PC-3 (cell line): Measurements from ENCODE around the gene TMEM208. TPM values are rescaled to one million over a fixed set of nuclear protein-coding genes. Genes with fewer than 3 reads are reported as not detected.

Source experiments
- ATAC-seq: fragments of 200-7000 bp; cut with Tn5 transposase; 2 replicates; pipeline ENCODE4 v1.9.1; 2020; ENCODE audit warnings: mild to moderate bottlenecking, moderate library complexity
- BruUV-seq: library from RNA; stranded (reverse); fragments of 400-500 nt; replicated peaks from 2 replicates; lab custom pipeline; 2021; lab: Mats Ljungman, UMichigan
- CTCF ChIA-PET: fragments of 300-600 bp; sonication (Branson Sonifier 250); formaldehyde crosslinking; loops from one replicate; lab custom pipeline; 2022; ENCODE audit warnings: antibody characterized with exemption; lab: Charles Lee
- POLR2A ChIA-PET: fragments of 300-600 bp; sonication (Branson Sonifier 250); formaldehyde crosslinking; loops from one replicate; lab custom pipeline; 2022; ENCODE audit warnings: antibody characterized with exemption; ENCODE audit not compliant: unreplicated experiment; lab: Charles Lee
- DNase-seq: peaks from one replicate; pipeline ENCODE4 v3.0.0-alpha.2; 2015
- H2AFZ ChIP-seq: fragments of 300-600 bp; sonication (generic); 2 replicates; pipeline ENCODE4 v1.6.0; 2016; ENCODE audit warnings: antibody characterized with exemption, low read length
- H3F3A ChIP-seq: fragments of 300-600 bp; sonication (generic); one replicate; pipeline ENCODE4 v1.6.0; 2017; ENCODE audit warnings: antibody characterized with exemption, low read length, control low read depth, mild to moderate bottlenecking; ENCODE audit not compliant: unreplicated experiment
- H3K27ac ChIP-seq: fragments of 300-600 bp; sonication (generic); 2 replicates; pipeline ENCODE4 v1.5.1; 2016; ENCODE audit warnings: mild to moderate bottlenecking, low read length
- H3K27me3 ChIP-seq: fragments of 300-600 bp; sonication (generic); 2 replicates; pipeline ENCODE4 v1.6.1; 2016; ENCODE audit warnings: low read length, mixed read lengths
- H3K36me3 ChIP-seq: fragments of 300-600 bp; sonication (generic); 2 replicates; pipeline ENCODE4 v1.6.1; 2016; ENCODE audit warnings: low read depth, mixed run types, low read length, mixed read lengths
- H3K4me1 ChIP-seq: fragments of 300-600 bp; sonication (generic); 2 replicates; pipeline ENCODE4 v1.5.1; 2016; ENCODE audit warnings: low read length; ENCODE audit not compliant: insufficient read depth
- H3K4me2 ChIP-seq: fragments of 300-600 bp; sonication (generic); 2 replicates; pipeline ENCODE4 v1.6.0; 2016; ENCODE audit warnings: low read length
- H3K4me3 ChIP-seq: fragments of 300-600 bp; sonication (generic); 2 replicates; pipeline ENCODE4 v1.5.1; 2016; ENCODE audit warnings: mild to moderate bottlenecking, low read length, mixed read lengths
- H3K79me2 ChIP-seq: fragments of 300-600 bp; sonication (generic); 2 replicates; pipeline ENCODE4 v1.6.1; 2017; ENCODE audit warnings: low read length, mixed read lengths
- H3K9ac ChIP-seq: fragments of 300-600 bp; sonication (generic); 2 replicates; pipeline ENCODE4 v1.6.0; 2016; ENCODE audit warnings: mild to moderate bottlenecking, low read length
- H3K9me2 ChIP-seq: fragments of 300-600 bp; sonication (generic); replicated peaks from 2 replicates; pipeline ENCODE4 v1.6.1; 2016; ENCODE audit warnings: mixed run types, low read length, mixed read lengths
- H3K9me3 ChIP-seq: fragments of 300-600 bp; sonication (generic); 2 replicates; pipeline ENCODE4 v1.6.1; 2016; ENCODE audit warnings: low read length, mixed read lengths
- H4K20me1 ChIP-seq: fragments of 300-600 bp; sonication (generic); 2 replicates; pipeline ENCODE4 v1.6.1; 2016; ENCODE audit warnings: low read length, mixed read lengths
- CTCF ChIP-seq: fragments of 300-600 bp; sonication (generic); conservative IDR thresholded peaks from 2 replicates; pipeline ENCODE4 v1.5.1; 2017; ENCODE audit warnings: antibody characterized with exemption, low read depth, mild to moderate bottlenecking, low read length
- EZH2 ChIP-seq: fragments of 300-600 bp; sonication (generic); IDR thresholded peaks from one replicate; pipeline ENCODE4 v1.6.1; 2017; ENCODE audit warnings: antibody characterized with exemption, mild to moderate bottlenecking, low read length; ENCODE audit not compliant: unreplicated experiment
- EZH2phosphoT487 ChIP-seq: fragments of 300-600 bp; sonication (generic); IDR thresholded peaks from 2 replicates; pipeline ENCODE4 v1.6.1; 2018; ENCODE audit warnings: mild to moderate bottlenecking, antibody characterized with exemption, low read length, borderline replicate concordance
- intact Hi-C: fragments of 100-400 bp; cut with micrococcal nuclease; formaldehyde crosslinking; loops from 2 replicates; pipeline ENCODE4 v1.9.0; 2023
- total RNA-seq: library from RNA; depleted of rRNA; stranded (reverse); fragments of >200 nt; gene quantifications from 2 replicates; pipeline ENCODE4 v1.2.3, GENCODE V29; 2014

The TMEM208 gene
- total RNA-seq, 1 experiment from 2014 or later = 35.4 TPM

GRCh38 chr16:67198238-67198734 is 28.6 kb upstream of the TMEM208 start:
- intact Hi-C loops = loop anchor here (10.0 kb wide), 1 partner anchor 47 kb away; the partner anchor contains the start of genes FHOD1 and SLC9A5
- Histone ChIP-seq H3K27ac (no peak overlapping the region), H3K79me2 (peaks cover 17% of the 10 kb centered on the region), H3K4me3 (no peak overlapping the region), H3F3A (no peaks in the 10 kb centered on the region), H3K27me3 (no peaks in the 10 kb centered on the region), H3K4me1 (peaks cover 6% of the 10 kb centered on the region), H3K36me3 (peaks cover 18% of the 10 kb centered on the region; the same call in 1 of the 2 replicates), H3K9ac (no peak overlapping the region), H3K4me2 (no peak overlapping the region), H3K9me3 (no peaks in the 10 kb centered on the region), H3K9me2 (no peaks in the 10 kb centered on the region), H2AFZ (no peak overlapping the region), H4K20me1 (no peaks in the 10 kb centered on the region; the same call in none of the 2 replicates)
- TF ChIP-seq CTCF (peak; percentile 70), EZH2 (no peak), EZH2phosphoT487 (no peak)
- DNase-seq = peak; percentile 30
- no TSS peak for BruUV-seq
- ATAC-seq = peak; percentile 77
- CTCF ChIA-PET = interaction anchor here (0.9 to 2.3 kb wide), 3 partner anchors 29 to 49 kb away, joined by 3 to 9 read pairs (median 5); partner anchors contain the start of gene TMEM208
- POLR2A ChIA-PET = interaction anchor here (0.6 kb wide), 2 partner anchors 70 to 1498 kb away, joined by 4 to 15 read pairs; no protein-coding TSS in a partner anchor

- Histone ChIP-seq H3K4me1 (no peaks in the 10 kb centered on the region), H3K27me3 (no peaks in the 10 kb centered on the region), H3K27ac (no peak within 1 kb of the TSS), H3K36me3 (peaks cover 15% of the 10 kb centered on the region; the same call in 1 of the 2 replicates), H3K9me2 (no peaks in the 10 kb centered on the region), H3F3A (no peaks in the 10 kb centered on the region), H2AFZ (no peak within 1 kb of the TSS), H3K4me3 (no peak within 1 kb of the TSS), H3K79me2 (peaks cover 8% of the 10 kb centered on the region), H4K20me1 (no peaks in the 10 kb centered on the region; the same call in 1 of the 2 replicates), H3K9ac (no peak within 1 kb of the TSS), H3K4me2 (no peak within 1 kb of the TSS), H3K9me3 (no peaks in the 10 kb centered on the region)
- intact Hi-C loops = loop anchor here (10.0 kb wide), 1 partner anchor 46 kb away; the partner anchor contains the start of genes FHOD1 and SLC9A5
- ChIA-PET POLR2A (no interaction called here), CTCF (interaction anchor here (1.1 to 2.3 kb wide), 2 partner anchors 28 to 45 kb away, joined by 3 to 9 read pairs; partner anchors contain the start of gene TMEM208)
- ATAC-seq (peak; percentile 33), DNase-seq (no peak)
- no TSS peak for BruUV-seq
- TF ChIP-seq EZH2phosphoT487 = no peak
- no peak for TF ChIP-seq EZH2
- no peak for TF ChIP-seq CTCF
Observed at GRCh38 chr16:67199011-67199807, 27.7 kb upstream of the TMEM208 start, which contains the start of gene ELMO3. Gene ELMO3 (plus strand): TSS chr16:67199131. CDS start chr16:67199327, 196 bp downstream.
